GM21447 (cell line): ENCODE results near the gene SPTAN1.
"Not testable (repeated sequence)": the region's sequence is repeated elsewhere in the genome, so short reads cannot be mapped to it uniquely, and the experiment has no call there.

Experiments used
- ATAC-seq: cut with Tn5 transposase; IDR thresholded peaks from one replicate; pipeline ENCODE4 v1.9.1; 2021; ENCODE audit not compliant: unreplicated experiment

The SPTAN1 gene

GRCh38 chr9:128656416-128657343 is 104.3 kb downstream of the SPTAN1 start, which contains the start of gene DYNC2I2:
TSS of gene DYNC2I2 (minus strand) at chr9:128656847. CDS start at chr9:128656726, 121 bp downstream.
- ATAC-seq: peak; percentile 66

GRCh38 chr9:128657344-128657704 is 104.9 kb downstream of the SPTAN1 start:
- ATAC-seq: no peak

- ATAC-seq: no peak
Observed at GRCh38 chr9:128657796-128658195, 105.4 kb downstream of the SPTAN1 start.

GRCh38 chr9:128666481-128666941 is 114.1 kb downstream of the SPTAN1 start:
- ATAC-seq: not testable (repeated sequence)

- ATAC-seq: no peak
Observed at GRCh38 chr9:128669786-128670185, 117.4 kb downstream of the SPTAN1 start.

- ATAC-seq: no peak
Observed at GRCh38 chr9:128675382-128675781, 123.0 kb downstream of the SPTAN1 start.

GRCh38 chr9:128677794-128678193 is 125.4 kb downstream of the SPTAN1 start:
- ATAC-seq: no peak
